NCI-H510A (cell line): Measurements from ENCODE around the gene GID8.

Source experiments
- DNase-seq: peaks from one replicate; lab custom pipeline; 2025; lab: John Stamatoyannopoulos, UW

GID8 gene

GRCh38 chr20:62986257-62986800 is 48.4 kb downstream of the GID8 start:
- no peak for DNase-seq

GRCh38 chr20:62987114-62987513 is 49.2 kb downstream of the GID8 start:
- DNase-seq, result no peak

GRCh38 chr20:62989201-62989601 is 51.3 kb downstream of the GID8 start:
- no peak for DNase-seq

- DNase-seq, result no peak
These were observed 52.4 kb downstream of the GID8 start for GRCh38 chr20:62990306-62990825.

GRCh38 chr20:62991196-62991807 is 53.4 kb downstream of the GID8 start:
- DNase-seq, result no peak

- DNase-seq, result no peak
These were observed 53.9 kb downstream of the GID8 start for GRCh38 chr20:62991863-62992262.

GRCh38 chr20:62993856-62994494 is 56.0 kb downstream of the GID8 start:
- DNase-seq, result no peak

- DNase-seq, result no peak
These were observed 56.9 kb downstream of the GID8 start for GRCh38 chr20:62994869-62995281.

- no peak for DNase-seq
These were observed 57.5 kb downstream of the GID8 start for GRCh38 chr20:62995481-62995880.

- DNase-seq, result no peak
These were observed 58.1 kb downstream of the GID8 start for GRCh38 chr20:62995898-62996595.

- no peak for DNase-seq
These were observed 58.6 kb downstream of the GID8 start for GRCh38 chr20:62996596-62996982.

- no peak for DNase-seq
These were observed 59.6 kb downstream of the GID8 start for GRCh38 chr20:62997417-62998035.
